IPS-NIHi7 (cell line): ENCODE data around the gene KCNH1.
"Not testable (repeated sequence)": the region's sequence is repeated elsewhere in the genome, so short reads cannot be mapped to it uniquely, and the experiment has no call there.

ENCODE experiments used
- DNase-seq: peaks from one replicate; pipeline ENCODE4 v3.0.0; 2012; ENCODE audit warnings: mixed read lengths; ENCODE audit errors: extremely low spot score

Gene KCNH1

GRCh38 chr1:210687582-210688279 lies 446.2 kb downstream of the KCNH1 start:
- DNase-seq: no peak

GRCh38 chr1:210686841-210687240 lies 447.1 kb downstream of the KCNH1 start:
- no peak for DNase-seq

GRCh38 chr1:210685295-210685650 lies 448.7 kb downstream of the KCNH1 start:
- DNase-seq: no peak

GRCh38 chr1:210684466-210685294 lies 449.3 kb downstream of the KCNH1 start:
- DNase-seq: no peak

- no peak for DNase-seq
Measured at GRCh38 chr1:210683403-210684047, 450.4 kb downstream of the KCNH1 start.

- no peak for DNase-seq
Measured at GRCh38 chr1:210681158-210681557, 452.8 kb downstream of the KCNH1 start.

- no peak for DNase-seq
Measured at GRCh38 chr1:210678306-210678705, 455.6 kb downstream of the KCNH1 start.

GRCh38 chr1:210677533-210677932 lies 456.4 kb downstream of the KCNH1 start:
- no peak for DNase-seq

- DNase-seq: no peak
Measured at GRCh38 chr1:210676539-210676938, 457.4 kb downstream of the KCNH1 start.

GRCh38 chr1:210674151-210674550 lies 459.8 kb downstream of the KCNH1 start:
- no peak for DNase-seq

GRCh38 chr1:210669951-210670350 lies 464.0 kb downstream of the KCNH1 start:
- DNase-seq: no peak

GRCh38 chr1:210663730-210664573 lies 470.0 kb downstream of the KCNH1 start:
- no peak for DNase-seq

GRCh38 chr1:210662291-210663050 lies 471.5 kb downstream of the KCNH1 start:
- DNase-seq: no peak

GRCh38 chr1:210661520-210661919 lies 472.4 kb downstream of the KCNH1 start:
- DNase-seq: not testable (repeated sequence)

GRCh38 chr1:210657806-210658205 lies 476.1 kb downstream of the KCNH1 start:
- DNase-seq: no peak

GRCh38 chr1:210655511-210655910 lies 478.4 kb downstream of the KCNH1 start:
- no peak for DNase-seq

GRCh38 chr1:210654176-210654981 lies 479.6 kb downstream of the KCNH1 start:
- DNase-seq: no peak

- DNase-seq: no peak
Measured at GRCh38 chr1:210653771-210654170, 480.2 kb downstream of the KCNH1 start.

GRCh38 chr1:210652329-210652954 lies 481.5 kb downstream of the KCNH1 start:
- DNase-seq: no peak

- DNase-seq: no peak
Measured at GRCh38 chr1:210650403-210650802, 483.5 kb downstream of the KCNH1 start.
